MCF 10A (cell line): Measurements from ENCODE around the gene PRKD1. TPM values are rescaled to one million over a fixed set of nuclear protein-coding genes. Genes with fewer than 3 reads are reported as not detected.

Experiments used
- BruUV-seq: library from RNA; stranded (reverse); fragments of 400-500 nt; replicated peaks from 2 replicates; lab custom pipeline; 2021; lab: Mats Ljungman, UMichigan
- CTCF ChIA-PET: fragments of 300-600 bp; sonication (Branson Sonifier 250); formaldehyde crosslinking; extraction: SDS; loops from one replicate; lab custom pipeline; 2021; ENCODE audit warnings: antibody characterized with exemption, inconsistent platforms; lab: Yijun Ruan, JAX
- POLR2A ChIA-PET: fragments of 300-600, 350-650 bp; sonication (Branson Sonifier 250); formaldehyde crosslinking; extraction: SDS; loops from one replicate; lab custom pipeline; 2020; ENCODE audit warnings: antibody characterized with exemption, inconsistent platforms; lab: Yijun Ruan, JAX
- DNase-seq: peaks from one replicate; pipeline ENCODE4 v3.0.0-alpha.2; 2018; ENCODE audit not compliant: unreplicated experiment
- H3K27ac Mint-ChIP-seq: one replicate; pipeline ENCODE4 v1.8.0; 2022; ENCODE audit warnings: mild to moderate bottlenecking, low read depth, mixed read lengths; ENCODE audit not compliant: unreplicated experiment
- H3K27me3 Mint-ChIP-seq: one replicate; pipeline ENCODE4 v1.8.0; 2022; ENCODE audit warnings: mixed read lengths; ENCODE audit not compliant: insufficient read depth, unreplicated experiment
- H3K36me3 Mint-ChIP-seq: one replicate; pipeline ENCODE4 v1.8.0; 2022; ENCODE audit warnings: mild to moderate bottlenecking, moderate library complexity, mixed read lengths; ENCODE audit not compliant: insufficient read depth, unreplicated experiment
- H3K4me1 Mint-ChIP-seq: one replicate; pipeline ENCODE4 v1.8.0; 2022; ENCODE audit warnings: mixed read lengths; ENCODE audit not compliant: insufficient read depth, unreplicated experiment
- H3K4me3 Mint-ChIP-seq: one replicate; pipeline ENCODE4 v1.8.0; 2022; ENCODE audit warnings: mild to moderate bottlenecking, moderate library complexity, mixed read lengths; ENCODE audit not compliant: unreplicated experiment
- H3K9me3 Mint-ChIP-seq: one replicate; pipeline ENCODE4 v1.8.0; 2022; ENCODE audit warnings: mixed read lengths; ENCODE audit not compliant: unreplicated experiment
- intact Hi-C: fragments of 100-400 bp; cut with micrococcal nuclease; formaldehyde crosslinking; loops from 2 replicates; pipeline ENCODE4 v1.14.1; 2022
- total RNA-seq: library from RNA; stranded (reverse); gene quantifications from 2 replicates; pipeline ENCODE4 v1.2.3, GENCODE V29; 2022
- TF ChIP-seq, protein P1 (sequence below): fragments of 200-600 bp; IDR thresholded peaks from one replicate; pipeline ENCODE4 v1.8.0; 2022; ENCODE audit warnings: antibody characterized with exemption, mild to moderate bottlenecking; ENCODE audit not compliant: unreplicated experiment

The PRKD1 gene
- total RNA-seq, 1 experiment from 2014 or later: 8.8 TPM

DNA sequence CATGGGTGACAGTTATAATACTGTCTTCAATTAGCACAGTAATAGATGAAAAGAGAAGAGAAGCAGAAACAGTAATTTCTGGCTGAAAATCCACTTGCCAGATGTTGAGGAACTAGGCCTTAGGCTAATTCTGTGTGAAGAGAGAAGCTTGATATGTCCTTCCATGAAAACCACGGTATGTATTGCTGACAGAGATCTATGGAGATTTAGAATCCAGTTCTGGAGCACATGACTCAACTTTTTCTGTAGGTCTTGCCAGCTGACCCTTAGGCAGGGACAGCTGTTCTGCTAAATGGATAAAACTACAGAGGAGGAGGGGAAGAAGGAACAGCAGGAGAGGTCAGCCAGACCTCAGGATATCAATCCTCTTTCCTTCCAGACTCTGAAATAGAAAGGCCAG is 211.5 kb downstream of the PRKD1 start:
- Mint-ChIP-seq H3K4me3 (no peak overlapping the region), H3K27me3 (no peaks in the 10 kb centered on the region), H3K4me1 (peaks cover 11% of the 10 kb centered on the region), H3K36me3 (no peaks in the 10 kb centered on the region), H3K9me3 (no peaks in the 10 kb centered on the region), H3K27ac (peak overlapping the region; percentile 7)
- intact Hi-C loops: loop anchor here (10.0 kb wide), 1 partner anchor 499 kb away; no protein-coding TSS in a partner anchor
- BruUV-seq: no TSS peak
- ChIA-PET CTCF (interaction anchor here (0.5 to 0.8 kb wide), 2 partner anchors 499 to 1113 kb away, joined by 3 read pairs; no protein-coding TSS in a partner anchor), POLR2A (interaction anchor here (0.7 kb wide), 1 partner anchor 144 kb away, joined by 4 read pairs; no protein-coding TSS in a partner anchor)
- peak; percentile 1 for DNase-seq
- TF ChIP-seq, protein P1, sequence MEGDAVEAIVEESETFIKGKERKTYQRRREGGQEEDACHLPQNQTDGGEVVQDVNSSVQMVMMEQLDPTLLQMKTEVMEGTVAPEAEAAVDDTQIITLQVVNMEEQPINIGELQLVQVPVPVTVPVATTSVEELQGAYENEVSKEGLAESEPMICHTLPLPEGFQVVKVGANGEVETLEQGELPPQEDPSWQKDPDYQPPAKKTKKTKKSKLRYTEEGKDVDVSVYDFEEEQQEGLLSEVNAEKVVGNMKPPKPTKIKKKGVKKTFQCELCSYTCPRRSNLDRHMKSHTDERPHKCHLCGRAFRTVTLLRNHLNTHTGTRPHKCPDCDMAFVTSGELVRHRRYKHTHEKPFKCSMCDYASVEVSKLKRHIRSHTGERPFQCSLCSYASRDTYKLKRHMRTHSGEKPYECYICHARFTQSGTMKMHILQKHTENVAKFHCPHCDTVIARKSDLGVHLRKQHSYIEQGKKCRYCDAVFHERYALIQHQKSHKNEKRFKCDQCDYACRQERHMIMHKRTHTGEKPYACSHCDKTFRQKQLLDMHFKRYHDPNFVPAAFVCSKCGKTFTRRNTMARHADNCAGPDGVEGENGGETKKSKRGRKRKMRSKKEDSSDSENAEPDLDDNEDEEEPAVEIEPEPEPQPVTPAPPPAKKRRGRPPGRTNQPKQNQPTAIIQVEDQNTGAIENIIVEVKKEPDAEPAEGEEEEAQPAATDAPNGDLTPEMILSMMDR: no peak

DNA sequence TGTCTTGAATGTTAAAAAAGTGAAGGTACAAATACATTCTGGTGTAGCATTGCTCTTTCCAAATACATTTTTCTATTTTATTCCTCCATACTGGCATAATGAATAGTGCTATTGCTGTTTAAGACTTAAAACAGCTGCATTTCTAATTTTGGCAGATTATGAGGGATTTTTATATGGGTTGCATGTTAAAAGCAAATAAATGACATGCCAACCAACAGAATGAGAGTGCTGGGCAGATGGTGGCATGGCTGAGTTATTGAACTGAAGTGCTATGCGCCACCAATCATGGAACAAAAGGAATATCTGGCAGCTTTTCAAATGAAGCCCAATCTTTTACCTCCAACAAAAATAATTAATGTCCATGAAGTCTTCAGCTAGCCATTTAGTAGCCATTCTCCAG is 215.0 kb downstream of the PRKD1 start:
- Mint-ChIP-seq H3K27ac (no peak overlapping the region), H3K4me3 (no peak overlapping the region), H3K36me3 (no peaks in the 10 kb centered on the region), H3K9me3 (no peaks in the 10 kb centered on the region), H3K27me3 (no peaks in the 10 kb centered on the region), H3K4me1 (peaks cover 16% of the 10 kb centered on the region)
- intact Hi-C loops: loop anchor here (10.0 kb wide), 1 partner anchor 502 kb away; no protein-coding TSS in a partner anchor
- CTCF ChIA-PET: interaction anchor here (0.6 to 1.2 kb wide), 2 partner anchors 163 to 493 kb away, joined by 4 read pairs; no protein-coding TSS in a partner anchor
- TF ChIP-seq, protein P1: no peak
- no TSS peak for BruUV-seq
- POLR2A ChIA-PET: interaction anchor here (0.8 to 1.4 kb wide), 3 partner anchors 19 to 1828 kb away, joined by 3 to 4 read pairs (median 4); no protein-coding TSS in a partner anchor
- no peak for DNase-seq

DNA sequence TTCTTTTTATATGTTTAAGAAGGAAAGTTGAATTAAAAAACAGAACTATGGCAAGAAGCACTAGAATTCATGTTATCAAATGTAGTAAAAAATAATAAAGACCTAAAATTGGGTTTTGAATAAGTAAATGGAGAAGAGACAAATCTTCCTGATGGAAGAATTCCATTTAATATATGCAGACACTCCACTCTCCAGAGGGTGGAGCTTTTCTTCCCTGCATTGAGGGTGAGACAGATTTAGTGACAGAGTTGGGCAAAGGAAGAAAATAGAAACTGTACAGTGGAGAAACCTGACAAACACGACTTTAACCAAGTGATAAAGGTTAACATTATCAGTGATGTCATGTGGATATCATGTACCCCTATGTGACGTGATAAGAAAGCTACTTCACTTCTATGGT is 217.6 kb downstream of the PRKD1 start:
- ChIA-PET POLR2A (no interaction called here), CTCF (interaction anchor here (0.8 to 1.1 kb wide), 2 partner anchors 558 to 575 kb away, joined by 3 to 4 read pairs; no protein-coding TSS in a partner anchor)
- H3K36me3 Mint-ChIP-seq: no peaks in the 10 kb centered on the region
- H3K27me3 Mint-ChIP-seq: no peaks in the 10 kb centered on the region
- intact Hi-C loops: loop anchor here (2.0 to 10.0 kb wide), 2 partner anchors 295 to 505 kb away; no protein-coding TSS in a partner anchor
- peak; percentile 20 for DNase-seq
- no peaks in the 10 kb centered on the region for H3K9me3 Mint-ChIP-seq
- TF ChIP-seq, protein P1: no peak
- BruUV-seq: no TSS peak
- no peak overlapping the region for H3K4me3 Mint-ChIP-seq
- no peak overlapping the region for H3K27ac Mint-ChIP-seq
- H3K4me1 Mint-ChIP-seq: peaks cover 12% of the 10 kb centered on the region

DNA sequence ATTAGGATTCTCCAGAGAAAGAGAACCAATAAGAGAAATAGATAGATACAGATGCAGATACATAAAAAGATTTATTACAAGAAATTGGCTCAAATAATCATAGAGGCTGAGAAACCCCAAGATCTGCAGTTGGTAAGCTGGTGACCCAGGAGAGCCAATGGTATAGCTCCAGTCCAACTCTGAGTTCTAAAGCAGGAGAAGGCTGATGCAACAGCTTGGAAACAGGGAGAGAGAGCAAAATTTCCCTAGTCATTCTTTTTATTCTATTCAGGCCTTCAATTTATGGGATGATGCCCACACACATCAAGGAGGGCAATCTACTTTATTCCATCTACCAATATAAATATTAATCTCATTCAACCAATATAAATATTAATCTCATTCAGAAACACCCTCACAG is 218.2 kb downstream of the PRKD1 start:
- Mint-ChIP-seq H3K4me3 (no peak overlapping the region), H3K4me1 (peaks cover 12% of the 10 kb centered on the region), H3K9me3 (no peaks in the 10 kb centered on the region), H3K27ac (no peak overlapping the region), H3K27me3 (no peaks in the 10 kb centered on the region), H3K36me3 (no peaks in the 10 kb centered on the region)
- ChIA-PET CTCF (interaction anchor here (0.8 to 1.1 kb wide), 2 partner anchors 559 to 576 kb away, joined by 3 to 4 read pairs; no protein-coding TSS in a partner anchor), POLR2A (no interaction called here)
- intact Hi-C loops: no loop called here
- BruUV-seq: no TSS peak
- TF ChIP-seq, protein P1: no peak
- no peak for DNase-seq
